Esophagus muscularis mucosa (tissue), 4 donors: ENCODE data around the gene FAAH. TPM values are rescaled to one million over a fixed set of nuclear protein-coding genes. Genes with fewer than 3 reads are reported as not detected.
A peak's percentile ranks its signal among the peaks of the same experiment; 100 is the strongest.

Source experiments
- DNase-seq: peaks from one replicate; pipeline ENCODE4 v3.0.0-alpha.2; 2017; ENCODE audit errors: extremely low spot score
- H3K27ac ChIP-seq, 4 donors: fragments of 200-600 bp; sonication (generic); replicated peaks in 1 of 4; 1 replicate in 3 of 4; 2 replicates in 1 of 4; pipeline ENCODE4 v1.5.1; 2016 to 2019; ENCODE audit warnings: mild to moderate bottlenecking in 1 of 4
- H3K27me3 ChIP-seq, 4 donors: fragments of 200-600 bp; sonication (generic); one replicate each; pipeline versions ENCODE4 v1.5.1 to v1.6.0; 2016 to 2019
- H3K36me3 ChIP-seq, 4 donors: fragments of 200-600 bp; sonication (generic); one replicate each; pipeline ENCODE4 v1.5.1; 2016 to 2019
- H3K4me1 ChIP-seq, 4 donors: fragments of 200-600 bp; sonication (generic); one replicate each; pipeline ENCODE4 v1.5.1; 2016 to 2019
- H3K4me3 ChIP-seq, 4 donors: fragments of 200-600 bp; sonication (generic); 1 replicate in 2 of 4; 2 replicates in 2 of 4; pipeline ENCODE4 v1.5.1; 2016 to 2019; ENCODE audit warnings: mild to moderate bottlenecking in 4 of 4, moderate library complexity in 1 of 4
- H3K9me3 ChIP-seq, 4 donors: fragments of 200-600 bp; sonication (generic); 1 replicate in 3 of 4; 2 replicates in 1 of 4; pipeline ENCODE4 v1.5.1; 2016 to 2019
- EP300 ChIP-seq: sonication (generic); formaldehyde crosslinking; IDR thresholded peaks from one replicate; pipeline ENCODE4 v1.6.1; 2017; ENCODE audit warnings: antibody characterized with exemption
- POLR2A ChIP-seq: fragments of 450-650 bp; IDR thresholded peaks from one replicate; pipeline ENCODE4 v1.6.1; 2017; ENCODE audit warnings: antibody characterized with exemption, moderate library complexity, mild to moderate bottlenecking, low read depth
- POLR2AphosphoS5 ChIP-seq, 2 donors: sonication (generic); formaldehyde crosslinking; IDR thresholded peaks; one replicate each; pipeline ENCODE4 v1.6.1; 2017; ENCODE audit warnings: antibody characterized with exemption in 2 of 2
- WGBS: methylation state at CpG from one replicate; pipeline ENCODE4 v1.1.5; 2018; 5-methylcytosine and 5-hydroxymethylcytosine counted together
- intact Hi-C: fragments of 100-400 bp; cut with DNase I; formaldehyde crosslinking; loops from one replicate; pipeline ENCODE4 v1.15.1; 2023
- total RNA-seq, 4 donors: library from RNA; depleted of rRNA; stranded (reverse); fragments of >200 nt; gene quantifications; one replicate each; pipeline versions ENCODE4 v1.1.0 to v1.2.1, GENCODE V29; 2016
- TF ChIP-seq, protein P1 (sequence below), 3 experiments: fragments of 200-600 bp in 2 of 3; fragments of 450-650 bp in 1 of 3; sonication (generic) in 2 of 3; IDR thresholded peaks; one replicate each; pipeline ENCODE4 v1.5.1; 2017 to 2019; ENCODE audit warnings: antibody characterized with exemption in 3 of 3, mild to moderate bottlenecking in 2 of 3, moderate library complexity in 1 of 3

The FAAH gene
- total RNA-seq, 4 donors from 2014 or later = 3.7 to 10.6 (median 8.4) TPM

DNA sequence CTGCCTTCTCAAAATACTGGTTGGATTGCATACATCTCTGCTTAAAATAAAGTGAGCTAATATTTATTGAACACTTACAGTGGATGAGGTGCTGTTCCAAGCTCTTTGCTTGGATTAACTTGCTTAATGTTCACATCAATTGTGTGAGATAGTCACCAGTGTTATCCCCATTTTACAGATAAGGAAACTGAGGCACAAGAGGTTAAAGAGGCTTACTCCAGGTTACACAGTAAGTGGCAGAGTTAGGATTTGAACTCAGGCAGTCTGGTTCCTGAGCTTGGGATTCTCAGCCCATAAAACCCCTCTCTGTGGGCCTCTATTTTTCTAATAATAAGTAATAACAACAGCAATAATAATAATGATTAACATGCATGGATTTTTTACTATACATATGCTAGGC lies 13.6 kb upstream of the FAAH start:
- no peaks in the 10 kb centered on the region for H3K9me3 ChIP-seq
- no peaks in the 10 kb centered on the region for H3K4me1 ChIP-seq
- H3K27ac ChIP-seq = no peak overlapping the region
- TF ChIP-seq, protein P1, sequence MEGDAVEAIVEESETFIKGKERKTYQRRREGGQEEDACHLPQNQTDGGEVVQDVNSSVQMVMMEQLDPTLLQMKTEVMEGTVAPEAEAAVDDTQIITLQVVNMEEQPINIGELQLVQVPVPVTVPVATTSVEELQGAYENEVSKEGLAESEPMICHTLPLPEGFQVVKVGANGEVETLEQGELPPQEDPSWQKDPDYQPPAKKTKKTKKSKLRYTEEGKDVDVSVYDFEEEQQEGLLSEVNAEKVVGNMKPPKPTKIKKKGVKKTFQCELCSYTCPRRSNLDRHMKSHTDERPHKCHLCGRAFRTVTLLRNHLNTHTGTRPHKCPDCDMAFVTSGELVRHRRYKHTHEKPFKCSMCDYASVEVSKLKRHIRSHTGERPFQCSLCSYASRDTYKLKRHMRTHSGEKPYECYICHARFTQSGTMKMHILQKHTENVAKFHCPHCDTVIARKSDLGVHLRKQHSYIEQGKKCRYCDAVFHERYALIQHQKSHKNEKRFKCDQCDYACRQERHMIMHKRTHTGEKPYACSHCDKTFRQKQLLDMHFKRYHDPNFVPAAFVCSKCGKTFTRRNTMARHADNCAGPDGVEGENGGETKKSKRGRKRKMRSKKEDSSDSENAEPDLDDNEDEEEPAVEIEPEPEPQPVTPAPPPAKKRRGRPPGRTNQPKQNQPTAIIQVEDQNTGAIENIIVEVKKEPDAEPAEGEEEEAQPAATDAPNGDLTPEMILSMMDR (IDR thresholded peaks at IDR 0.05) = no peak
- TF ChIP-seq POLR2AphosphoS5 (IDR thresholded peaks at IDR 0.05) (no peak), EP300 (no peak), POLR2A (no peak)
- intact Hi-C loops = no loop called here
- peaks cover 0 to 4% (median 0%) of the 10 kb centered on the region in 4 donors for H3K36me3 ChIP-seq
- no peak for DNase-seq
- no peaks in the 10 kb centered on the region for H3K27me3 ChIP-seq
- no peak overlapping the region for H3K4me3 ChIP-seq

DNA sequence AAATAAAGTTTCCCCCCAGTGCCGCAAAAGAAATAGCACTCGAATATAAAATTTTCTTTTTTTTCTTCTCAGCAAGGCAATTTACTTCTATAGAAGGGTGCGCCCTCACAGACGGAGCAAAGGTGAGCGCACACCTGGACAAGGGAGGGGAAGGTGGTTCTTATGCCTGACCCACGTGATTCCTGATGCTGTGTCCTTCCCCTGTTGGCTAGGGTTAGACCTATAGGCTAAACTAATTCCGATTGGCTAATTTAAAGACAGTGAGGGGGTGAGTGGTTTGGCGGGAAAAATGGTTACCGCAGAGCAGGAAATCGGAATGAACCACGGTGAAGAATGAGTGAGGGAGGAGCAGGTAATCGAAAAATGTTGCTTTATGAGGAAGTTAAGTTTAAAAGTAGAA lies 607 bp upstream of the FAAH start:
- TF ChIP-seq POLR2A (no peak), POLR2AphosphoS5 (IDR thresholded peaks at IDR 0.05) (no peak), EP300 (no peak)
- TF ChIP-seq, protein P1 (IDR thresholded peaks at IDR 0.05) = no peak
- DNase-seq = no peak
- WGBS = 83% methylated on average over 12 of the region's 12 CpGs
- Histone ChIP-seq H3K27ac (no peak overlapping the region), H3K9me3 (peaks cover 0 to 20% (median 9%) of the 10 kb centered on the region in 4 donors), H3K27me3 (no peaks in the 10 kb centered on the region), H3K36me3 (no peaks in the 10 kb centered on the region), H3K4me1 (peaks cover 5 to 21% (median 19%) of the 10 kb centered on the region in 4 donors), H3K4me3 (peak overlapping the region; percentile 59 to 88 (median 70))
- intact Hi-C loops = no loop called here

DNA sequence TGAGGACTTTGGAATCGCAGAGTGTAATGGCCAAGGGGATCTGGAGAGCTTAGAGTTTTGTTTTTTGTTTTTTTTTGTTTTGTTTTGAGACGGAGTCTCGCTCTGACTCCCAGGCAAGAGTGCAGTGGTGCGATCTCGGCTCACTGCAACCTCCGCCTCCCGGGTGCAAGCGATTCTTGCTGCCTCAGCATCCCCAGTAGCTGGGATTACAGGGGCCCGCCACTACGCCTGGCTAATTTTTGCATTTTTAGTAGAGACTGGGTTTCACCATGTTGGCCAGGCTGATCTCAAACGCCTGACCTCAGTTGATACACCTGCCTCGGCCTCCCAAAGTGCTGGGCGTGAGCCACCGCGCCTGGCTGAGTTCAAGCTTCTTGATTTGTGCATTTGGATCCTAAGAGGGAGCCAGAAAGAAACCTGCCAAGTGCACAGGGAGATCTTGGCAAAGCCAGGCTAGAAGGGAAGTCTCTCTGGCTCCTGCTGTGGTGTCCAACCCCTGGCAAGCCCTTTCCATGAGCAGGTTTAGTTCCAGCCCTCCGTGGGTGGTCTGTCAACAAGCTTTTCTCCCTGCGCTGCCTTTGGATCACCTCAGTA lies 852 bp downstream of the FAAH start:
- WGBS = 52% methylated on average over 17 of the region's 17 CpGs
- Histone ChIP-seq H3K9me3 (peaks cover 0 to 20% (median 9%) of the 10 kb centered on the region in 4 donors), H3K4me1 (peaks cover 5 to 21% (median 19%) of the 10 kb centered on the region in 4 donors), H3K27me3 (no peaks in the 10 kb centered on the region), H3K4me3 (peak overlapping the region; percentile 59 to 88 (median 70)), H3K27ac (peak overlapping the region in 1 of 4 donors; percentile 42), H3K36me3 (no peaks in the 10 kb centered on the region)
- DNase-seq = no peak
- intact Hi-C loops = no loop called here
- TF ChIP-seq, protein P1 (IDR thresholded peaks at IDR 0.05) = no peak
- TF ChIP-seq POLR2AphosphoS5 (IDR thresholded peaks at IDR 0.05) (no peak), POLR2A (no peak), EP300 (no peak)

DNA sequence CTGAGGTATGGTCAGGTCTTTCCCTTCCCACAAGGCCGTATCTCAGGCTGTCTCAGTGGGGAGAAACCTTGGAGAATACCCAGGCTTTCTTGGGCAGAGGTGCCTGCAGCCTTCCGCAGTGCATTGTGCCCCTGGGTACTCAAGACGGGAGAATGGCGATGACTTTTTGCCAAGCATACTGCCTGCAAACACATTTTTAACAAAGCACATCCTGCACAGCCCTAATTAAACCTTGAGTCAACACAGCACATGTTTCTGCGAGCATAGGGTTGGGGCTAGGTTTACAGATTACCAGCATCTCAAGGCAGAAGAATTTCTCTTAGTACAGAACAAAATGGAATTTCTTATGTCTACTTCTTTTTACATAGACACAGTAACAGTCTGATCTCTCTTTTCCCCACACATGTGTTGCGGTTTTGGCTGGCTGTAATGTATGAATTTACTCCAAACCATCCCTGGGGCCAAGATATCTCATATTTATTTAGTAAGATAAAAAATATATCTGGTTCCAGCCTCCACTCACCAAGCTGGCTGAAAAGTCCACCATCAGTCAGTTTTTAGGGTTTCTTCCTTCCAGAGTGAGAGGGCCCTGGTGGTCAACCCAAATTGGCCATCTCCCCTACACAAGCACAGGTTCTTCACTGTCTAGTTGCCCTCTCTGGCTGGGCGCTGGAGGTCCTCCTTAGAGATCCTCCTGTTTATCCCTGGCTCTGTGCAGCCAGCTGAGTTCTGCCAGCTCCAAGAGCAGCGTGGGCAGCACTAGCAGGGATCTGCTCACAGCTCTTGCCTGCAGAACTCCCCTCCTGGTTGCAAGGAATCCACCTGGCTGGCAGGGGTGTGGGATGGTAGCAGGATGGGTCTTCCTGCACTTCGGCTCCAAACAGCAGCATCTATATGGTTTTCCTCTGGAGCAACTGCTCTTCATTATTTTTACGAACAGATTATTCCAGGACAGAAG lies 2.6 kb downstream of the FAAH start:
- Histone ChIP-seq H3K27me3 (no peaks in the 10 kb centered on the region), H3K36me3 (no peaks in the 10 kb centered on the region), H3K9me3 (peaks cover 0 to 20% (median 9%) of the 10 kb centered on the region in 4 donors), H3K4me1 (peaks cover 5 to 23% (median 21%) of the 10 kb centered on the region in 4 donors), H3K4me3 (no peak overlapping the region), H3K27ac (no peak overlapping the region)
- WGBS = 79% methylated on average over 10 of the region's 10 CpGs
- intact Hi-C loops = no loop called here
- no peak for DNase-seq
- TF ChIP-seq POLR2AphosphoS5 (IDR thresholded peaks at IDR 0.05) = no peak
- TF ChIP-seq, protein P1 (IDR thresholded peaks at IDR 0.05) = no peak
- TF ChIP-seq EP300 = no peak
- no peak for TF ChIP-seq POLR2A
